ENCODE results near the gene PTGDR.

DNA sequence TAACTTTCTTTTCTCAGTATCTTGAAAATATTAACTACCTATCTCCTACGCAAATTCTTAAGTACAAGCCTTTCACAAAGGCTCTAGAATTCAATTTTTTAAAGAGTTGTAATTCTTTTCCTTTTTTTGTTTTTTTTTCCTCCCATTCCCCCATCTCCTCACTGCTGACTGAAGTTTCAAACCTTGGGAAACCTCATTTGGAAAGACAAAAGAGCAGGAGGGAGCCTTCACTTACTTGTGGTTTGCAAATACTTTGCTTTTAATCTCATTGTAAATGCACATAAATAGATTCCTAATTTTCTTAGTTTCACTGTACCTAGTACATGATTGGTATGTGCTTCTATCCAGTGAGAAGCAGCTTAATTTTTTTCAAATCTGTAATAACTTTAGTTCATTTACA, 15.8 kb upstream of the PTGDR start:
- TF ChIP-seq, protein P1, sequence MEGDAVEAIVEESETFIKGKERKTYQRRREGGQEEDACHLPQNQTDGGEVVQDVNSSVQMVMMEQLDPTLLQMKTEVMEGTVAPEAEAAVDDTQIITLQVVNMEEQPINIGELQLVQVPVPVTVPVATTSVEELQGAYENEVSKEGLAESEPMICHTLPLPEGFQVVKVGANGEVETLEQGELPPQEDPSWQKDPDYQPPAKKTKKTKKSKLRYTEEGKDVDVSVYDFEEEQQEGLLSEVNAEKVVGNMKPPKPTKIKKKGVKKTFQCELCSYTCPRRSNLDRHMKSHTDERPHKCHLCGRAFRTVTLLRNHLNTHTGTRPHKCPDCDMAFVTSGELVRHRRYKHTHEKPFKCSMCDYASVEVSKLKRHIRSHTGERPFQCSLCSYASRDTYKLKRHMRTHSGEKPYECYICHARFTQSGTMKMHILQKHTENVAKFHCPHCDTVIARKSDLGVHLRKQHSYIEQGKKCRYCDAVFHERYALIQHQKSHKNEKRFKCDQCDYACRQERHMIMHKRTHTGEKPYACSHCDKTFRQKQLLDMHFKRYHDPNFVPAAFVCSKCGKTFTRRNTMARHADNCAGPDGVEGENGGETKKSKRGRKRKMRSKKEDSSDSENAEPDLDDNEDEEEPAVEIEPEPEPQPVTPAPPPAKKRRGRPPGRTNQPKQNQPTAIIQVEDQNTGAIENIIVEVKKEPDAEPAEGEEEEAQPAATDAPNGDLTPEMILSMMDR (IDR thresholded peaks at IDR 0.05; ENCODE audit: poor library complexity): no peak
- TF ChIP-seq EZH2 (IDR thresholded peaks at IDR 0.05; ENCODE audit: borderline replicate concordance) (no peak), EZH2phosphoT487 (IDR thresholded peaks at IDR 0.05; ENCODE audit: low read depth, severe bottlenecking, unreplicated experiment) (no peak)
